Kidney (tissue), 14 donors: ENCODE results near the gene DPP6. TPM values are rescaled to one million over a fixed set of nuclear protein-coding genes. Genes with fewer than 3 reads are reported as not detected.

Experiments
- DNase-seq, 5 donors: peaks; one replicate each; pipeline ENCODE4 v3.0.0-alpha.2; 2013 to 2020
- FAIRE-seq: peaks from 2 replicates; lab custom pipeline; 2012; peaks lifted over from hg19 to GRCh38; lab: Jason Lieb, UNC
- H3K27ac ChIP-seq, 2 donors: one replicate each; pipeline ENCODE4 v1.7.0; 2013; ENCODE audit warnings: low read depth in 2 of 2, low read length in 2 of 2, inconsistent platforms in 1 of 2
- H3K27me3 ChIP-seq: one replicate; pipeline ENCODE4 v1.7.1; 2013; ENCODE audit warnings: low read length, inconsistent platforms; ENCODE audit not compliant: control insufficient read depth, insufficient read depth
- H3K36me3 ChIP-seq, 3 donors: one replicate each; pipeline versions ENCODE4 v1.7.0 to v1.7.1; 2013; ENCODE audit warnings: low read length in 3 of 3, control low read depth in 1 of 3, inconsistent platforms in 1 of 3; ENCODE audit not compliant: insufficient read depth in 3 of 3, control insufficient read depth in 2 of 3
- H3K4me1 ChIP-seq, 3 donors: one replicate each; pipeline versions ENCODE4 v1.7.0 to v1.7.1; 2013; ENCODE audit warnings: low read length in 3 of 3, inconsistent platforms in 1 of 3, low read depth in 1 of 3; ENCODE audit not compliant: control insufficient read depth in 2 of 3, insufficient read depth in 2 of 3
- H3K4me3 ChIP-seq, 3 donors: one replicate each; pipeline versions ENCODE4 v1.7.0 to v1.8.1; 2013; ENCODE audit warnings: low read length in 3 of 3, control low read depth in 1 of 3, inconsistent platforms in 1 of 3
- H3K9ac ChIP-seq, 3 donors: one replicate each; pipeline versions ENCODE4 v1.7.0 to v1.7.1; 2013; ENCODE audit warnings: low read length in 3 of 3, control low read depth in 1 of 3, inconsistent platforms in 1 of 3
- H3K9me3 ChIP-seq, 3 donors: one replicate each; pipeline versions ENCODE4 v1.7.0 to v1.7.1; 2013; ENCODE audit warnings: low read length in 3 of 3, control low read depth in 1 of 3, inconsistent platforms in 1 of 3; ENCODE audit not compliant: control insufficient read depth in 2 of 3, insufficient read depth in 1 of 3
- intact Hi-C: fragments of 100-400 bp; cut with DNase I; formaldehyde crosslinking; loops from one replicate; pipeline ENCODE4 v1.11.1; 2022
- polyA plus RNA-seq: library from polyadenylated mRNA; stranded (reverse); fragments of 350-450 nt; fragmentation: Illumina TruSeq; extraction: RNeasy Lipid Tissue Mini Kit (QIAGEN cat#74804); gene quantifications from one replicate; pipeline ENCODE4 v1.2.3, GENCODE V29; 2014; ENCODE audit warnings: low read depth, low replicate concordance; ENCODE audit not compliant: insufficient read depth
- total RNA-seq: library from RNA; stranded (reverse); fragmentation: NEBNext Ultra II Directional; extraction: Animal tissue kit (Norgen Biotek cat#: 25700); gene quantifications from one replicate; pipeline ENCODE4 v1.2.1, GENCODE V29; 2021
- TF ChIP-seq, protein P1 (sequence below): IDR thresholded peaks from 3 replicates; pipeline ENCODE4 v1.5.1; 2012; ENCODE audit warnings: mild to moderate bottlenecking, moderate library complexity, borderline replicate concordance; ENCODE audit not compliant: insufficient read depth; ENCODE audit errors: extremely low read depth
- donor health status: control.
- donor health status: control.
- donor health status: control.
- donor health status: control.
- donor health status: control.
- donor health status: DM: yes; HTN: yes; CAD: no.
- donor health status: Normal renal cell carcinoma (clear cell type).

The DPP6 gene
- total and polyA plus RNA-seq, 2 donors from 2014 or later = 1.8 to 6.9 TPM

DNA sequence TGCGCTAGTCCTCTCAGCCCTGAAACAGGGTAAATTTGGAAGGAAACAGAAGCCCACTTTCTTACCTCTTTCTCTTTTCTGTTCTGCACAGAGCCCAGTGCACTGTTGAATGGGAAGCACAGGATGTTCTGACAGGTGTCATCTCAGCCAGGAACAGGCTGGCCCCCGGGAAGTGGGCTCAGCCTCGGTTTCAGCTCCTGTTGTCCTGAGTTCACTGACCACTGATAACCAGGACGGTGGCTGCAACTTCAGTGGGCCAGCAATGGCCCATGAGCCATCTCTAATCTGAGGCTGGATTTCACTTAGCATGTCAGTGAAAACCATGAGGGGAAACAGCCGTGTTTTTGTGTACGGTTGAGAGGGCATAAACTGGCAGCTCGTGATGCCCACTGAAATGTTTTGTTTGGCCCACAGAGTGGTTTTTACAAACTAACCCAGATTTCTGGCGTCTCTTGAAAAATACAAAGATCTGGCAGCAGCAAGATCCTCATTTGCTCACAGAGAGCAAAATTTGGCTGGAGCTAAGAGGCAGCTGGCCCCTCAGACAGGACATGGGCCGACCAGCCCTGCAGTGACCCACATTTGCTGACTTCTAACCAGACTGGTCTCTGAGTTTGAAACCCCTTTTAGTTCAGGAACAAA lies 494.9 kb downstream of the DPP6 start:
- Histone ChIP-seq H3K27ac (no peak overlapping the region), H3K27me3 (no peaks in the 10 kb centered on the region), H3K4me1 (no peaks in the 10 kb centered on the region), H3K36me3 (no peaks in the 10 kb centered on the region), H3K9me3 (no peaks in the 10 kb centered on the region), H3K4me3 (no peak overlapping the region), H3K9ac (no peak overlapping the region)
- FAIRE-seq (no peak), DNase-seq (no peak)
- intact Hi-C loops = no loop called here
- TF ChIP-seq, protein P1, sequence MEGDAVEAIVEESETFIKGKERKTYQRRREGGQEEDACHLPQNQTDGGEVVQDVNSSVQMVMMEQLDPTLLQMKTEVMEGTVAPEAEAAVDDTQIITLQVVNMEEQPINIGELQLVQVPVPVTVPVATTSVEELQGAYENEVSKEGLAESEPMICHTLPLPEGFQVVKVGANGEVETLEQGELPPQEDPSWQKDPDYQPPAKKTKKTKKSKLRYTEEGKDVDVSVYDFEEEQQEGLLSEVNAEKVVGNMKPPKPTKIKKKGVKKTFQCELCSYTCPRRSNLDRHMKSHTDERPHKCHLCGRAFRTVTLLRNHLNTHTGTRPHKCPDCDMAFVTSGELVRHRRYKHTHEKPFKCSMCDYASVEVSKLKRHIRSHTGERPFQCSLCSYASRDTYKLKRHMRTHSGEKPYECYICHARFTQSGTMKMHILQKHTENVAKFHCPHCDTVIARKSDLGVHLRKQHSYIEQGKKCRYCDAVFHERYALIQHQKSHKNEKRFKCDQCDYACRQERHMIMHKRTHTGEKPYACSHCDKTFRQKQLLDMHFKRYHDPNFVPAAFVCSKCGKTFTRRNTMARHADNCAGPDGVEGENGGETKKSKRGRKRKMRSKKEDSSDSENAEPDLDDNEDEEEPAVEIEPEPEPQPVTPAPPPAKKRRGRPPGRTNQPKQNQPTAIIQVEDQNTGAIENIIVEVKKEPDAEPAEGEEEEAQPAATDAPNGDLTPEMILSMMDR = no peak

DNA sequence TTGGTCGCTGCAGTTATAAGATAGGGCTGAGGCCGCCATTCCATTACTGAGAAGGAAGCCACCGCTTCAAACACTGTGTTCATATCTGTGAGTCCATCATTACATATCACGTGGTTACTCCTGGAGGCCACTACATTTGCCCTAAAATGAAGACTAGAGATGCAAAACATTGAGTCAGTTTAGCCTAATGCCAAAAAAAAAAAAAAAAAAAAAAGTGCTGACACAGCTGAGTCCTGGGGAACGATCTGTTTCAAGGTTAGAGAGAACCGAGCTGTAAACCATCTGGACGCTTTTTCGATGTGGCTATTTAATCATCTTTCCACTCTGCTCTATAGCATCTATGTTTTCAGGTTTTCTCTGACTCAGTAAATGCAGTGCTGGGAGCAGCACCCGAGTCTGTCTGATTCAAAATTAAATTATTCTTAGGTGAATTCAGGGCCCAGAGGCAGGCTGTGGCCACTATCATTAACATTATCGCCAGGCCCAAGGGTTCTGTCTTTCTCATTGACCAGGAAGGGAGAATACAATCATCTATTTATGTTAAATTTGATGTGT lies 501.6 kb downstream of the DPP6 start:
- TF ChIP-seq, protein P1 = no peak
- DNase-seq = no peak
- Histone ChIP-seq H3K4me3 (no peak overlapping the region), H3K36me3 (no peaks in the 10 kb centered on the region), H3K9me3 (no peaks in the 10 kb centered on the region), H3K27me3 (no peaks in the 10 kb centered on the region), H3K9ac (no peak overlapping the region), H3K4me1 (no peaks in the 10 kb centered on the region), H3K27ac (no peak overlapping the region)
- intact Hi-C loops = no loop called here
- FAIRE-seq = no peak

DNA sequence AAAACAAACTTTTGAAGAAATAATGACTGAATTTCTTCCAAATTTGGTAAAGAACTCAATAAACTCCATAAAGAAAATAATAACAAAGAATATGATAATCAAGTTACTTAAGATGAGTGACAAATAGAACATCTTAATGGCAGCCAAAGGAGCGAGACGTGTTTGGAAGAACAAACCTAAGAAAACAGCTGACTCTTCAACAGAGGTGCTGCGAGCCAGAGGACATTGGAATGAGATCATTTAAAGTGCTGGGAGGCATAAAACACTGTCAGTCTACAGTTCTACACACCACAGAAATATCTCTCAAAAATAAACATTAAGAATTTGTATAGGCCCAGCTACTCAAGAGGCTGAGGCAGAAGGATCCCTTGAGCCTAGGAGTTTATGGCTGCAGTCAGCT lies 507.3 kb downstream of the DPP6 start:
- H3K27me3 ChIP-seq = no peaks in the 10 kb centered on the region
- TF ChIP-seq, protein P1 = no peak
- no peak overlapping the region for H3K4me3 ChIP-seq
- DNase-seq = no peak
- no peaks in the 10 kb centered on the region for H3K4me1 ChIP-seq
- no peak overlapping the region for H3K27ac ChIP-seq
- intact Hi-C loops = no loop called here
- no peaks in the 10 kb centered on the region for H3K9me3 ChIP-seq
- no peak for FAIRE-seq
- H3K9ac ChIP-seq = no peak overlapping the region
- no peaks in the 10 kb centered on the region for H3K36me3 ChIP-seq
